Neural crest cell (in vitro differentiated cells): Measurements from ENCODE around the gene NFIX. TPM values are rescaled to one million over a fixed set of nuclear protein-coding genes. Genes with fewer than 3 reads are reported as not detected.

Experiments
- DNase-seq: peaks from one replicate; pipeline ENCODE4 v3.0.0; 2021; ENCODE audit warnings: low read depth, mixed read lengths, low spot score
- H3K27ac Mint-ChIP-seq: one replicate; pipeline ENCODE4 v1.8.0; 2021; ENCODE audit warnings: mild to moderate bottlenecking, mixed read lengths; ENCODE audit not compliant: unreplicated experiment
- H3K27me3 Mint-ChIP-seq: 2 replicates; pipeline ENCODE4 v1.8.0; 2021; ENCODE audit warnings: low read depth, mild to moderate bottlenecking, mixed read lengths
- H3K36me3 Mint-ChIP-seq: 2 replicates; pipeline ENCODE4 v1.8.0; 2021; ENCODE audit warnings: low read depth, mild to moderate bottlenecking, mixed read lengths
- H3K4me1 Mint-ChIP-seq: 2 replicates; pipeline ENCODE4 v1.8.0; 2021; ENCODE audit warnings: mixed read lengths
- H3K4me3 Mint-ChIP-seq: one replicate; pipeline ENCODE4 v1.8.0; 2021; ENCODE audit warnings: mild to moderate bottlenecking, mixed read lengths
- H3K9me3 Mint-ChIP-seq: 2 replicates; pipeline ENCODE4 v1.8.0; 2021; ENCODE audit warnings: mixed read lengths
- total RNA-seq: library from RNA; stranded (reverse); gene quantifications from 2 replicates; pipeline ENCODE4 v1.2.1, GENCODE V29; 2021
- TF ChIP-seq, protein P1 (sequence below): fragments of 200-600 bp; sonication (generic); conservative IDR thresholded peaks from 2 replicates; pipeline ENCODE4 v1.5.0; 2021; ENCODE audit warnings: antibody characterized with exemption, mild to moderate bottlenecking

The NFIX gene
- total RNA-seq, 1 donor from 2014 or later = 0.68 TPM

DNA sequence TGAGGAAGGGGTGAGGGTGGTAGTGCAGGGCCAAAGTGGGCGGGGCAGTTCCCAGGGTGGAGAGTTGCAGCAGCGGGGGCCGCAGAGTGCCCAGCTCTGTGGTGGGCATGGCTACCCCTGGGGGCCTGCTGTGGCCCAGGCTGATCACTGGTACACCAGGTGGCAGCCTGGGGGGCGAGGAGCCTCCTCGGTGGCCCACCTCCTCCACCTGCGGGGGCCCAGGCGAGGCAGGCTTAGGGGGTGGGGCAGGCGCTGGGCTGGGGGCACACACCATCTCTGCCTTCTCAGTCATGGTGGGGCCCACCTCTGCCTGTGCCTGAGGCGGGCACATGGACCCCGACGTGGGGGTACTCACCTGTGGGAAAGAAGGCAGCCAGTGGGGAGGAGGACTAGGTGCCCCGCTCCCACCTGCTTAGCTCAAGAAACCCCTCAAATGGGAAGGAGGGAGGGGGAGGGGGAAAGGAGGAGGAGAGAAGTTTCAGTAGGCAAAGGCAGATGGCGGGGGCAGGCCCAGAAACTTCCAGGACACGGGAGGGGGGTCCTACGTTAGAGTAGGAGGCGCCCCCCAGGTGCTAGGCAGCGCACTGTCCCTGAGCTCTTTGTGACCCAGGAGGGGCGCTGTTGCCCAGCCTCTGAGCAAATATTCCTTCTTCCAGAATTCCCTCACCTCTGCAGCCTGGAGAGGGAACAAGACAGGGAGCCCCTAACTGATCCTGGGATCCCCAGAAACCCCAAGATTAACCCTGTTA lies 105.7 kb downstream of the NFIX start:
- Mint-ChIP-seq H3K36me3 (peaks cover 4% of the 10 kb centered on the region), H3K9me3 (no peaks in the 10 kb centered on the region), H3K27me3 (peaks cover 67% of the 10 kb centered on the region), H3K27ac (no peak overlapping the region), H3K4me1 (peaks cover 14% of the 10 kb centered on the region), H3K4me3 (no peak overlapping the region)
- TF ChIP-seq, protein P1, sequence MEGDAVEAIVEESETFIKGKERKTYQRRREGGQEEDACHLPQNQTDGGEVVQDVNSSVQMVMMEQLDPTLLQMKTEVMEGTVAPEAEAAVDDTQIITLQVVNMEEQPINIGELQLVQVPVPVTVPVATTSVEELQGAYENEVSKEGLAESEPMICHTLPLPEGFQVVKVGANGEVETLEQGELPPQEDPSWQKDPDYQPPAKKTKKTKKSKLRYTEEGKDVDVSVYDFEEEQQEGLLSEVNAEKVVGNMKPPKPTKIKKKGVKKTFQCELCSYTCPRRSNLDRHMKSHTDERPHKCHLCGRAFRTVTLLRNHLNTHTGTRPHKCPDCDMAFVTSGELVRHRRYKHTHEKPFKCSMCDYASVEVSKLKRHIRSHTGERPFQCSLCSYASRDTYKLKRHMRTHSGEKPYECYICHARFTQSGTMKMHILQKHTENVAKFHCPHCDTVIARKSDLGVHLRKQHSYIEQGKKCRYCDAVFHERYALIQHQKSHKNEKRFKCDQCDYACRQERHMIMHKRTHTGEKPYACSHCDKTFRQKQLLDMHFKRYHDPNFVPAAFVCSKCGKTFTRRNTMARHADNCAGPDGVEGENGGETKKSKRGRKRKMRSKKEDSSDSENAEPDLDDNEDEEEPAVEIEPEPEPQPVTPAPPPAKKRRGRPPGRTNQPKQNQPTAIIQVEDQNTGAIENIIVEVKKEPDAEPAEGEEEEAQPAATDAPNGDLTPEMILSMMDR = peak; percentile 19
- no peak for DNase-seq

DNA sequence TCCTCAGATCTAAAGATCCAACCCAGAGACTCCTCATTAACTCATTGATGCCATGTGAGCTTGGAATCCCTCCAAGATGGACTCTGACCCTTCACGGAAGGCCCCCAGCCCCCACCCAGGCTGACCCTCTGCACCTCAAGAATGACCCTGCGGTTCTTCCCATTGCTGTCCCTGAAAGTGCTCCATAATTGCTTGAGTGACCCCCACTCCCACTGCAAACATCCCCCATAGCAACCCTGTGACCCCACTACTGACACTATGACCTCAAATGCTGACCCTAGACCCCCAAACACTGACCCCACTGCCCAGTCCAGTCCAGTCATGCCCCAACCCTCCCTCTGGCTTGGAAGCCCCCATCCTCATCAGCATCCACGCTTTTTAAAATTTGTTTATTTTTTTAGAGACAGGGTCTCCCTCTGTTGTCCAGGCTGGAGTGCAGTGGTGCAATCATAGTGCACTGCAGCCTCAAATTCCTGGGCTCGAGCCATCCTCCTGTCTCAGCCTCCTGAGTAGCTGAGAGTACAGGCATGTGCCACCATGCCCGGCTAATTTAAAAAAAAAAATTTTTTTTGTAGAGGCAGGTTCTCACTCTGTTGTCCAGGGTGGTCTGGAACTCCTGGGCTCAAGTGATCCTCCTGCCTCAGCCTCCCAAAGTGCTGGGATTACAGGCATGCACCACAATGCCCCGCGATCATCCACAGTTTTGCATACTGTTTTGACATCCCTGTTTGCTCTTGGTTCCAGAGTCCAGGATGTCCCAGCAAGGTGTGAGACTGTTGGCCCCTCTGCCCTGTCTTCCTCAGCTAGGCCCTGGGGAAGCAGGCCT lies 106.5 kb downstream of the NFIX start:
- Mint-ChIP-seq H3K4me1 (peaks cover 11% of the 10 kb centered on the region), H3K27me3 (peaks cover 59% of the 10 kb centered on the region), H3K4me3 (no peak overlapping the region), H3K36me3 (peaks cover 4% of the 10 kb centered on the region), H3K9me3 (no peaks in the 10 kb centered on the region), H3K27ac (no peak overlapping the region)
- TF ChIP-seq, protein P1 = no peak
- DNase-seq = no peak

DNA sequence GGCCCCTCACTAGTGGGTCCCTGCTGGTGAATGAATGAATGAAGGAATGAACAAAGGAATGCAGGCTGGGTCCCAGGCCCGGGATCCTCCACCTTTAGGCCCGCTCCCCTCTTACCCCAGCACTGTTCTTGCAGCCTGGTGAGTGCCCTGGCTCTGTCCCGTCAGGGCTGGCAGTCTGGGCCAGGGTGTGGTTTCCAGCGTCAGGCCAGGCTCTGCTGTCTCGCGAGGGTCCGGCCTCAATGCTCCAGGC lies 107.1 kb downstream of the NFIX start:
- Mint-ChIP-seq H3K9me3 (no peaks in the 10 kb centered on the region), H3K27me3 (peaks cover 54% of the 10 kb centered on the region), H3K4me3 (no peak overlapping the region), H3K27ac (no peak overlapping the region), H3K36me3 (peaks cover 4% of the 10 kb centered on the region), H3K4me1 (peaks cover 11% of the 10 kb centered on the region)
- no peak for DNase-seq
- TF ChIP-seq, protein P1 = no peak

DNA sequence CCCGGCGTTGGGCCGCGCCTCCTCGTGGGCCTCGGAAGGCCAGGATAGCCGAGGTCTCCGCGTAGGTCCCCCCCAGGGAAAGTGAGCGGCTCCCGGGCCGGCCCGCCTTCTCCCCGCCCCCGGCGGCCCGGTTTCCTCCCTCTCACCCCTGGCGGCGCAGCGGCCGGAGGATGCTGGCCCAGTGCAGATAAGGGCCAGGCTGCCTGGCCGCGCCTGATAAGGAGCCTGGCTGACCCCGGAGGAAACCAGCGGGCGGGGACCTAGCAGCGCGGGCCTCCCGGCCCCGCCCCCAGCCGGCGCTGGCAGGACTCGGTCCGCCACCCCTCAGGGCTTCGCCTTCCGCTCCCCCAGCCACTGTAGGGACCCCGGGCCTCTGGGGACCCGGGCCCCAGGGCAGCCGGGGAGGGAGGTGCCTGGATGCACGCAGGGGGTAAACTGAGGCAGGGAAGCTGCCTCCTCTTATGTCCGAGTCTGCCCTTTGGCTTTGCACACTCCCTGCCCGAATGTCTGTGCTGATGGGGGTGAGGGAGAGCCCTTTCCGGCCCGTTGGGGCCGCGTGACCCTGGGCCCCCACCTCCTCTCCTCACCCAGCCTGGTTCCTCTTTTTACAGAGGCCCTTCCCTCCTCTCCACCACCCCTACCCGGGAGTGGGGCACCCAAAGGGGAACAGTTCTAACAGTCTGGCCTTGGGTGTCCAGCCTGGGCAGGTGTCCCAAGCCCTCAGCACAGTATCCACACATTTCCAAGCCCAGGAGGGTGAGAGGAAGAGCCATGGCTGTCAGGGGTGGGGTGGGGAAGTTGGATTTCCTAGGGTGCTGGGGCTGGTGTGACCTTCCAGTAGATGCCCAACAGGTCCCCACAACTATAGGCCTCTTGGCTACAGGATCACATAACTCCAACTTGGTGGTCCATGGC lies 107.6 kb downstream of the NFIX start, which contains the start of gene LYL1:
TSS of gene LYL1 (minus strand) at position 193 of the 915 bp plus-strand sequence. CDS start 1,687 bp downstream, outside the sequence.
- H3K9me3 Mint-ChIP-seq = no peaks in the 10 kb centered on the region
- no peak within 1 kb of the TSS for H3K27ac Mint-ChIP-seq
- TF ChIP-seq, protein P1 = no peak
- H3K4me3 Mint-ChIP-seq = no peak within 1 kb of the TSS
- H3K27me3 Mint-ChIP-seq = peaks cover 49% of the 10 kb centered on the region
- peaks cover 11% of the 10 kb centered on the region for H3K4me1 Mint-ChIP-seq
- H3K36me3 Mint-ChIP-seq = peaks cover 4% of the 10 kb centered on the region
- DNase-seq = no peak

DNA sequence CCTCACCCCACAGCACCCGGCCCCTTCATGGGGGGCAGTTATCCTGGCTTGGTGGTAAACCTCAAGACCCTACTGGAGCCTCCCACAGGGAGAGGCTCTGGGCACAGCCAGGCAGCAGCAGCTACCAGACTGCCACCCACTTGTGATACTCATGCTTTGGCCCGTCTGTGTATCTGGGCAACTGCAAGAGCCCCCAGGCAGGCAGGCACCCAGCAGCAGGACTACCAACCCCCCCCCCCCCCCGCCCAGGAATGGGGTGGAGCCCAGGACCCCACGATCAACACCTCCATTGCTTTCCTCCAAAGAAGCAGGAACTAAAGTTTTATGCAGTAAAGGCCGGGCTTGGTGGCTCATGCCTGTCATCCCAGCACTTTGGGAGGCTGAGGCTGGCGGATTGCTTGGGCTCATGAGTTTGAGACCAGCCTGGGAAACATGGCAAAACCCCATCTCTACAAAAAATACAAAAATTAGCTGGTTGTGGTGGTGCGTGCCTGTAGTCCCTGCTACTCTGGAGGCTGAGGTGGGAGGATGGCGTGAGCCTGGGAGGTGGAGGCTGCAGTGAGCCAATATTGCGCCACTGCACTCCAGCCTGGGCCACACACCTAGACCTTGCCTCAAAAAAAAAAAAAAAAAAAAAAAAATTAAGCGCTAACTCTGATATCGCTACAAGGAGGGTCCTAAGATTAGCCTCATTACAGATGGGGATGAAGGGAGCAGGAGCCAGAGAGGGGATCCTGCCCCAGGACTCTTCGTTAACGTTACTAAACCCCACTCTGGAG lies 108.5 kb downstream of the NFIX start:
- no peak overlapping the region for H3K4me3 Mint-ChIP-seq
- no peak for DNase-seq
- peaks cover 4% of the 10 kb centered on the region for H3K36me3 Mint-ChIP-seq
- peaks cover 40% of the 10 kb centered on the region for H3K27me3 Mint-ChIP-seq
- no peak overlapping the region for H3K27ac Mint-ChIP-seq
- TF ChIP-seq, protein P1 = no peak
- H3K4me1 Mint-ChIP-seq = peaks cover 6% of the 10 kb centered on the region
- H3K9me3 Mint-ChIP-seq = no peaks in the 10 kb centered on the region
